HepG2 (cell line): ENCODE results near the gene HRH2. TPM values are rescaled to one million over a fixed set of nuclear protein-coding genes. Genes with fewer than 3 reads are reported as not detected.

Source experiments
- ATAC-seq: fragments of 200-7000 bp; cut with Tn5 transposase; 3 replicates; pipeline ENCODE4 v1.9.1; 2020; ENCODE audit warnings: mild to moderate bottlenecking, moderate library complexity
- BruUV-seq: library from RNA; stranded (reverse); fragments of 400-500 nt; replicated peaks from 2 replicates; lab custom pipeline; 2021; lab: Mats Ljungman, UMichigan
- CTCF ChIA-PET: fragments of 300-600 bp; formaldehyde crosslinking; extraction: SDS; loops from one replicate; lab custom pipeline; 2021; ENCODE audit warnings: low total read pairs, inconsistent platforms, low intra/inter-chr PET ratio; lab: Yijun Ruan, JAX
- POLR2A ChIA-PET: fragments of 350-600 bp; sonication (Branson Sonifier 250); formaldehyde crosslinking; loops from one replicate; lab custom pipeline; 2020; ENCODE audit warnings: antibody characterized with exemption, inconsistent platforms; lab: Yijun Ruan, JAX
- DNase-seq: peaks from one replicate; pipeline ENCODE4 v3.0.0-alpha.2; 2015; ENCODE audit warnings: low spot score
- FAIRE-seq: peaks from 3 replicates; lab custom pipeline; 2011; peaks lifted over from hg19 to GRCh38; lab: Jason Lieb, UNC
- H2AFZ ChIP-seq: one replicate; pipeline ENCODE4 v1.6.1; 2011; ENCODE audit warnings: low read length, inconsistent platforms
- H3K27ac ChIP-seq: fragments of 300-600 bp; 3 replicates; pipeline ENCODE4 v1.8.0; 2011; ENCODE audit warnings: mixed run types, mild to moderate bottlenecking, mixed read lengths, low read length, inconsistent platforms; ENCODE audit not compliant: insufficient read depth; ENCODE audit errors: extremely low read length
- H3K27me3 ChIP-seq, 2 experiments: fragments of 200-600 bp in 1 of 2; 2 replicates in 1 of 2; 3 replicates in 1 of 2; pipeline versions ENCODE4 v1.6.0 to v1.8.0; 2011; ENCODE audit warnings: low read length in 2 of 2, mild to moderate bottlenecking in 2 of 2, moderate library complexity in 2 of 2, inconsistent platforms in 1 of 2; ENCODE audit not compliant: insufficient read depth in 2 of 2, control insufficient read depth in 1 of 2
- H3K36me3 ChIP-seq, 2 experiments: fragments of 200-600 bp in 1 of 2; replicated peaks in 1 of 2; 2 replicates in 1 of 2; 3 replicates in 1 of 2; pipeline versions ENCODE4 v1.5.1 to v1.8.0; 2011; ENCODE audit warnings: low read length in 2 of 2, inconsistent platforms in 1 of 2; ENCODE audit not compliant: insufficient read depth in 2 of 2, control insufficient read depth in 1 of 2
- H3K4me1 ChIP-seq: 2 replicates; pipeline ENCODE4 v1.5.1; 2012; ENCODE audit warnings: low read length, inconsistent platforms; ENCODE audit not compliant: insufficient read depth
- H3K4me2 ChIP-seq: 2 replicates; pipeline ENCODE4 v1.6.0; 2011; ENCODE audit warnings: low read depth, low read length, inconsistent platforms
- H3K4me3 ChIP-seq, 3 experiments: fragments of 200-600 bp in 1 of 3; sonication (generic), shearing (Covaris generic) in 1 of 3; replicated peaks in 1 of 3; 2 replicates each; pipeline ENCODE4 v1.5.1; 2011 to 2016; ENCODE audit warnings: low read length in 3 of 3, inconsistent platforms in 2 of 3, low read depth in 2 of 3, mild to moderate bottlenecking in 2 of 3, control low read depth in 1 of 3, mixed read lengths in 1 of 3; ENCODE audit not compliant: insufficient read depth in 1 of 3
- H3K79me2 ChIP-seq: one replicate; pipeline ENCODE4 v1.6.1; 2011; ENCODE audit warnings: low read length, inconsistent platforms; ENCODE audit not compliant: insufficient read depth
- H3K9ac ChIP-seq: 2 replicates; pipeline ENCODE4 v1.6.0; 2011; ENCODE audit warnings: mild to moderate bottlenecking, low read depth, low read length, inconsistent platforms; ENCODE audit not compliant: insufficient read depth
- H3K9me3 ChIP-seq: 2 replicates; pipeline ENCODE4 v1.5.1; 2012; ENCODE audit warnings: mild to moderate bottlenecking, low read length
- H4K20me1 ChIP-seq: 2 replicates; pipeline ENCODE4 v1.6.0; 2011; ENCODE audit warnings: inconsistent platforms, mild to moderate bottlenecking, low read length, moderate library complexity; ENCODE audit not compliant: insufficient read depth
- ARID5B ChIP-seq: IDR thresholded peaks from 2 replicates; pipeline ENCODE4 v1.4.0; 2020; ENCODE audit warnings: mild to moderate bottlenecking, missing genetic modification reagents
- ATF3 ChIP-seq: sonication (generic); formaldehyde crosslinking; IDR thresholded peaks from 2 replicates; pipeline ENCODE4 v1.4.0; 2020; ENCODE audit warnings: missing genetic modification reagents
- BORCS8-MEF2B ChIP-seq: sonication (generic); formaldehyde crosslinking; IDR thresholded peaks from 2 replicates; pipeline ENCODE4 v1.8.0; 2022; ENCODE audit warnings: mild to moderate bottlenecking, missing genetic modification reagents
- ISL2 ChIP-seq: sonication (generic); formaldehyde crosslinking; IDR thresholded peaks from 2 replicates; pipeline ENCODE4 v1.5.0; 2020; ENCODE audit warnings: missing genetic modification reagents
- NCOR1 ChIP-seq: fragments of 200-600 bp; sonication (generic); IDR thresholded peaks from 2 replicates; pipeline ENCODE4 v1.7.0; 2017; ENCODE audit warnings: antibody characterized with exemption, low read length, borderline replicate concordance
- NKX3-1 ChIP-seq: sonication (generic); formaldehyde crosslinking; IDR thresholded peaks from 2 replicates; pipeline ENCODE4 v1.5.0; 2020; ENCODE audit warnings: missing genetic modification reagents
- RXRA ChIP-seq: sonication (generic); formaldehyde crosslinking; IDR thresholded peaks from 2 replicates; pipeline ENCODE4 v1.5.1; 2020; ENCODE audit warnings: missing genetic modification reagents
- TBP ChIP-seq: sonication (generic); formaldehyde crosslinking; IDR thresholded peaks from 2 replicates; pipeline ENCODE4 v1.5.0; 2020; ENCODE audit warnings: missing genetic modification reagents
- TEAD3 ChIP-seq: optimal IDR thresholded peaks from 2 replicates; pipeline ENCODE3; 2016; ENCODE audit warnings: borderline replicate concordance
- TFDP1 ChIP-seq: IDR thresholded peaks from 2 replicates; pipeline ENCODE4 v1.6.1; 2016; ENCODE audit warnings: missing compliant biosample characterization, missing genetic modification reagents, borderline replicate concordance
- ZNF687 ChIP-seq: sonication (generic); formaldehyde crosslinking; IDR thresholded peaks from 2 replicates; pipeline ENCODE4 v1.5.1; 2020; ENCODE audit warnings: mild to moderate bottlenecking, missing genetic modification reagents, moderate library complexity
- ZNF773 ChIP-seq: sonication (generic); formaldehyde crosslinking; IDR thresholded peaks from 2 replicates; pipeline ENCODE4 v1.4.0; 2020; ENCODE audit warnings: missing genetic modification reagents, borderline replicate concordance
- WGBS: methylation state at CpG from one replicate; pipeline ENCODE4 v1.1.6; 2017; ENCODE audit warnings: low lambda C conversion rate; 5-methylcytosine and 5-hydroxymethylcytosine counted together
- in situ Hi-C: cut with HindIII; loops from 2 replicates; pipeline ENCODE4 v1.10.0; 2017; ENCODE audit warnings: low pct_unique_long_range_greater_than_20kb; ENCODE audit not compliant: extremely low pct_ligation_motif_present
- intact Hi-C: fragments of 100-400 bp; cut with micrococcal nuclease; formaldehyde crosslinking; loops from one replicate; pipeline ENCODE4 v1.10.0; 2022; ENCODE audit not compliant: unreplicated experiment
- polyA plus RNA-seq, 8 experiments: library from polyadenylated mRNA; depleted of rRNA in 3 of 8; stranded (reverse) in 7 of 8; unstranded in 1 of 8; fragments of >200 nt; fragmentation: Illumina TruSeq in 4 of 8; extraction: Trizol in 4 of 8; gene quantifications; 2 replicates each; pipeline versions ENCODE4 v1.2.1 to v1.2.3, GENCODE V29; 2011 to 2016; ENCODE audit warnings: low read depth in 4 of 8, missing spikeins in 1 of 8, mixed read lengths in 1 of 8; ENCODE audit not compliant: insufficient read depth in 1 of 8
- total RNA-seq, 5 experiments: library from RNA; depleted of rRNA; stranded (reverse); fragments of >200 nt; fragmentation: Illumina TruSeq; extraction: Trizol; gene quantifications; 2 replicates each; pipeline ENCODE4 v1.2.3, GENCODE V29; 2016; ENCODE audit warnings: low read depth in 1 of 5
- TF ChIP-seq, protein P1 (sequence below): sonication (generic); formaldehyde crosslinking; IDR thresholded peaks from 2 replicates; pipeline ENCODE4 v1.4.0; 2020; ENCODE audit warnings: missing genetic modification reagents

Gene HRH2
- total and polyA plus RNA-seq, 2 of the 13 experiments (the other 11 are each of a cell fraction or from before 2014, with no cell fraction given), result not detected

DNA sequence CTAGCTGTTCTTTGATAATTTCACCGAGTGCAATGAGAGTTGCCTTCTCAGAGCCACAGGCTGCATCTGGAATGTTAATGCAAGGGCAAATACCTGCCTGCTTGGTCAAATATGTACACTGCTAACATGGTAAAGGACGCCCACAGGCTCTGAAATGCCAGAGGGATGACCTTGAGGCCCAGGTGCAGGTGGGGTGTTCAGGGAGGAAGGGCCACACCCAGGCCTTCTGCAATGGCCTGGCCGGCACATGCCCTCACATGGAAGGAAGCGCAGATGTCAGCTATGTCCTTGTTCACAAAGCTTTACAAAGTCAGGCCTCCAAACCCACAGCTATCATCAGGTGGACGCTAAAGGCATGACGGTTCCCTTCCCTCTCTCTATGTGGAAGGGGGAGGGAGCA, 48.6 kb downstream of the HRH2 start:
- Histone ChIP-seq H3K27ac (no peak overlapping the region), H3K27me3 (peaks cover 0 to 18% of the 10 kb centered on the region in 2 experiments; a peak in 1 of 5 replicates), H3K4me1 (peaks cover 16% of the 10 kb centered on the region), H3K4me2 (no peak overlapping the region), H3K79me2 (no peaks in the 10 kb centered on the region), H3K9ac (no peak overlapping the region), H4K20me1 (no peaks in the 10 kb centered on the region), H2AFZ (no peak overlapping the region), H3K4me3 (no peak overlapping the region), H3K9me3 (no peaks in the 10 kb centered on the region), H3K36me3 (no peaks in the 10 kb centered on the region)
- WGBS, result 6% methylated on average over 1 of the region's 6 CpGs
- BruUV-seq, result no TSS peak
- FAIRE-seq, result peak; percentile 64
- in situ Hi-C loops (no loop called here), intact Hi-C loops (no loop called here)
- ChIA-PET POLR2A (no interaction called here), CTCF (no interaction called here)
- peak; percentile 82 for DNase-seq
- peak; percentile 88 for ATAC-seq
- TF ChIP-seq TFDP1 (CRISPR knock-in tag), result no peak
- peak; percentile 52; the same call in 1 of the 2 replicates for TF ChIP-seq ARID5B (CRISPR knock-in tag)
- no peak for TF ChIP-seq NKX3-1
- no peak for TF ChIP-seq ZNF773
- TF ChIP-seq TBP, result no peak
- TF ChIP-seq ZNF687, result peak; percentile 32
- TF ChIP-seq, protein P1, sequence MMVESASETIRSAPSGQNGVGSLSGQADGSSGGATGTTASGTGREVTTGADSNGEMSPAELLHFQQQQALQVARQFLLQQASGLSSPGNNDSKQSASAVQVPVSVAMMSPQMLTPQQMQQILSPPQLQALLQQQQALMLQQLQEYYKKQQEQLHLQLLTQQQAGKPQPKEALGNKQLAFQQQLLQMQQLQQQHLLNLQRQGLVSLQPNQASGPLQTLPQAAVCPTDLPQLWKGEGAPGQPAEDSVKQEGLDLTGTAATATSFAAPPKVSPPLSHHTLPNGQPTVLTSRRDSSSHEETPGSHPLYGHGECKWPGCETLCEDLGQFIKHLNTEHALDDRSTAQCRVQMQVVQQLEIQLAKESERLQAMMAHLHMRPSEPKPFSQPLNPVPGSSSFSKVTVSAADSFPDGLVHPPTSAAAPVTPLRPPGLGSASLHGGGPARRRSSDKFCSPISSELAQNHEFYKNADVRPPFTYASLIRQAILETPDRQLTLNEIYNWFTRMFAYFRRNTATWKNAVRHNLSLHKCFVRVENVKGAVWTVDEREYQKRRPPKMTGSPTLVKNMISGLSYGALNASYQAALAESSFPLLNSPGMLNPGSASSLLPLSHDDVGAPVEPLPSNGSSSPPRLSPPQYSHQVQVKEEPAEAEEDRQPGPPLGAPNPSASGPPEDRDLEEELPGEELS, result 0 out of 2 replicates have a peak, but pooled peaks have one; percentile 12
- TF ChIP-seq BORCS8-MEF2B (CRISPR knock-in tag), result no peak
- no peak for TF ChIP-seq NCOR1
- no peak for TF ChIP-seq ATF3 (CRISPR knock-in tag)
- TF ChIP-seq TEAD3 (CRISPR knock-in tag), result peak; percentile 86
- TF ChIP-seq ISL2 (CRISPR knock-in tag), result 0 out of 2 replicates have a peak, but pooled peaks have one; percentile 35
- 0 out of 2 replicates have a peak, but pooled peaks have one; percentile 35 for TF ChIP-seq RXRA (CRISPR knock-in tag)
